GM21526 (cell line): ENCODE results near the gene APPBP2.
"Not testable (repeated sequence)": the region's sequence is repeated elsewhere in the genome, so short reads cannot be mapped to it uniquely, and the experiment has no call there.

Experiments
- ATAC-seq: cut with Tn5 transposase; IDR thresholded peaks from one replicate; pipeline ENCODE4 v1.9.1; 2021; ENCODE audit warnings: moderate library complexity; ENCODE audit not compliant: unreplicated experiment, low FRiP score

Gene APPBP2

DNA sequence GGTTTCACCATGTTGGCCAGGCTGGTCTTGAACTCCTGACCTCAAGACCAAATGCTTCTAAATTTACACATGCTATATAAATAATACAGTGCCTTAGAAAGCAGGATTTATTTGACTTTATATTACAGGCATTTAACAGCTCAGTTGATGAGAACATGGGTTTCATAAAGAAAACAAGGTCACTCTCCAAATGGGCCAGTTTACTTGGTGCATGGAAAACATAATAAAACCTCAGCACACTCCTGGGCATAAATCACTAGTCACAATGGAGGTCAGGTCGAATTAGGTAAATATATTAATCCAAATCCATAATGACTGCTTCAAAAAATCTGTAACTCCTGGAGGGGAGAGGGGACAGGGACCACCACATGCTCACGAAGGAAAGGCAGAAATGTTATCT is 24.5 kb downstream of the APPBP2 start:
- ATAC-seq = no peak

DNA sequence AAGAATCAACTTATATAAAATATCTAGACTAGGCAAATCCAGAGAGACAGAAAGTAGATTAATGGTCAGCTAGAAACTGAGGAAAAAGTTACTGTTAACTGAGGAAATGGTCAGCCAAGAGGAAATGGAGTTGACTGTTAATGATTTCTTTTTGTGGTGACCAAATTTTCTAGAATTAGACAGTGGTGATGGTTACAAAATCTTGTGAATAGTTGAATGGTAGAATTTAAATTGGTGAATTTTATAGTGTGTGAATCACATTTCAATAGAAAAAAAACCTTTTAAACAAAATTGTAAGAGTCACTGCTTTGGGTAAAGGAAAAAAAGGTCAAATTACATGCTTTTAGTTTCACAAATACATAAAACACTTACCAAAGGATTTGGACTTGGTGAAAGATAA is 30.0 kb downstream of the APPBP2 start:
- ATAC-seq = no peak

DNA sequence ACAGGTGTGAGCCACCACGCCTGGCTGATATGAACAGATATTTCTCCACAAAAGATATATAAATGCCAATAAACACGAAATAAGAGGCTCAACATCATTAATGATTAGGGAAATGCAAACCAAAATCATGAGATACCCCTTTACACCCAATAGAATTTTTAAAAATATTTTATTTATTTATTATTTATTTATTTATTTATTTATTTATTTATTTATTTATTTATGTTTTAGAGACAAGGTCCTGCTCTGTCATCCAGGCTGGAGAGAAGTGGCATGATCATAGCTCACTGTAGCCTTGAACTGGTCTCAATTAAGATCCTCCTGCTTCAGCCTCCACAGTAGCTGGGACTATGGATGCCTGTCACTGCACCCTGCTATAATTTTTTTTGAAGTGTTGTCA is 30.8 kb downstream of the APPBP2 start:
- no peak for ATAC-seq

DNA sequence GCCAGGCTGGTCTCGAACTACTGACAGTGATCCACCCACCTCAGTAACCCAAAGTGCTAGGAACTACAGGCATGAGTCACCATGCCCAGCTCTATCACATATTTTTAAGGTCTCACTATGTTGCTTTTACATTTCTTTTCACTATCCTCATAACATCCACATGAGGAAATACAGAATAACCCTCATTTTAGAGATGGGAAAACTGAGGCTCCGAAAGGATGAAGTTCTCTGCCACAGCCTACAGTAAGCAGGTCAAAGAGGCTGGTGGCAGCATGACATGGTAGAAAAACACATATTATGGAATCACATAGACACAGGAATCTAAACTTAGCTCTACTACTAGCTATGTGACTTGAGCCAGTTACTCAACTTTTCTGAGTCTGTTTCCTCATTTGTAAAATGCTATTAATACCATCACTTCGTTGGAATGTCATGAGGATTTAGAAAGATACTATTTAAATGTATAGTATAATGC is 32.2 kb downstream of the APPBP2 start:
- no peak for ATAC-seq

DNA sequence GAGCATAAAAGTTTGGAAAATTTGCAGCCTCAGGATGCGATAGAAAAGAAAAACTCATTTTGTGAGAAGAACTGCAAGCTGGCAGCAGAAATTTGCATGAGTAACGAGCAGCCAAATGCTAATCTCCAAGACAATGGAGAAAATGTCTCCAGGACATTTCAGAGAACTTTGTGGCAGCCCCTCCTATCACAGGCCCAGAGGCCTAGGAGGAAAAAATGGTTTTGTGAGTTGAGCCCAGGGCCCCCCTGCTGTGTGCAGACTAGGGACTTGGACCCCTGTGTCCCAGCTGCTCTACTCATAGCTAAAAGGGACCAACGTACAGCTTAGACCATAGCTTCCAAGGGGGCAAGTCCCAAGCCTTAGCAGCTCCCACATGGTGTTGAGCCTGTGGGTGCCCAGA is 34.3 kb downstream of the APPBP2 start:
- ATAC-seq = no peak

DNA sequence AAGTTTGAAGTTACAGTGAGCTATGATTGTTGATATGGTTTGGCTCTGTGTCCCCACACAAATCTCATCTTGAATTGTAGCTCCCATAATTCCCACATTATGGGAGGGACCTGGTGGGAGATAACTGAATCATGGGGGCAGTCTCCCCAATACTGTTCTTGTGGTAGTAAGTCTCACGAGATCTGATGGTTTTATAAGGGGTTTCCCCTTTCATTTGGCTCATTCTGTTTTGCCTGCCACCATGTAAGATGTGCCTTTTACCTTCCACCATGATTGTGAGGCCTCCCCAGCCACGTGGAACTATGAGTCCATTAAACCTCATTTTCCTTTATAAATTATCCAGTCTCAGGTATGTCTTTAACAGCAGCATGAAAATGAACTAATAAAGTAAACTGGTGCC is 35.4 kb downstream of the APPBP2 start:
- not testable (repeated sequence) for ATAC-seq

DNA sequence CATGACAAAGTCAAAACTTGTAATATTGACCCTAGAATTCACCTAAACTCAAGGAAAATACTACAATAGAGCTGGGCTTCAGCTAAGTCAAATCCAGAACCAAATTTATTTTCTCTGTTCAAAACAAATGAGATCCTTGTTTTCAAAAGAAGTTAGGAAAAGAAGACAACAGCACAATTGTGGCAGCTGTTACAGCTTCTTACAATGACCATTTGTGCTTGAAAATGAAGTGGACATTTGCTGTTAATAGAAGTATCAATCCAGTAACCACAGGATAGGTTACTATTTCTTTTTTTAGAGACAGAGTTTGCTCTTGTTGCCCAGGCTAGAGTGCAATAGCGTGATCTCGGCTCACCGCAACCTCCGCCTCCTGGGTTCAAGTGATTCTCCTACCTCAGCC is 44.4 kb downstream of the APPBP2 start:
- no peak for ATAC-seq

DNA sequence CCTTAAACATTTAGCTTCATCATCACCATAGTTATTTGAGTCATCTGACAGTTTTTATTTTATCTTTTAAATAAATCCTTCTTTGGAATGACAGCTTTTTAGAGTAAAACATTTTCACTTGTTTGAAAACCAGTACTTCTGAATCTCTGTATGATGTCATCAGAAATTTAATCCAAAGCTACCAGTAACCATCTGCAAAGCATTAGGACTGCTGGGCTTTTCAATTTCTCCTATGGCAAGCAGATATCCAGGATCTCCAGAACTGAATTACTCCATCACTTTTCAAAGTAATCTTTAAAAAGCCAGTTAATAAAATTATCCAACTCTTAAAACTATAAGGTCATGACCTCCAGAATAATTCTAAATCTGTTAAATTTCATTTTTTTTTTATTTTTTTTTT is 52.3 kb downstream of the APPBP2 start:
- ATAC-seq = no peak

DNA sequence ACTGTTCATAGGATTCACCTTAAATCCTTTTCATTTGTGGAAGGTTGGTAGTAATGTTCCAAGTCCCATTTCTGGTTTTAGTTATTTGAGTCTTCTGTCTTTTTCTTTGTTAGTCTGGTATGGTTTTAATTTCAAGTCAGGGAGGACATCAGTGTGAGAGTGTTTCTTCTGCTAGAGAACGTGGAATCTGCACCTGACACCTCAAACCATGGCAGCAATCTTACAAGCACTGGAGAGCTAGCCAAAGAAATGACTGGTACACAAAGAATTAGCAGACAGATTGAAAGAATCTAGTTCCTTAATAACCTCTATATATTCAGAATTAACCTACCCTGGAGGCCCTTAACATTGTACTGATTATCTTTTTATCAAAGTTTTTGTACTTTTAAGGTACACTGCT is 53.6 kb downstream of the APPBP2 start:
- ATAC-seq = no peak

DNA sequence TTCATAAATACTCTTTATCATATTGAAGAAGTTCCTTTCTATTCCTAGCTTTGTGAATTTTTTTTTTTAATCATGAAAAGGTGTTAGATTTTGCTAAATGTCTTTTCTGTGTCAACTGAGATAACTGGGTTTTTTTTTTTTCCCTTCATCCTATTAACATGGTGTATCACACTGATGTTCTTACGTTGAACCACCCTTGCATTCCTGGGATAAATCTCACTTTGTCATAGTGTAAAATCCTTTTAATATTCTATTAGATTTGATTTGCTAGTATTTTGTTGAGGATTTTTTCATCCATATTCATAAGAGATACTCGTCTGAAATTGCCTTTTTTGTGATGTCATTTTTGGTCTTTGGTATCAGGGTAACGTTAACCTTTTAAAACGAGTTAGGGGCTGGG is 54.6 kb downstream of the APPBP2 start:
- no peak for ATAC-seq

DNA sequence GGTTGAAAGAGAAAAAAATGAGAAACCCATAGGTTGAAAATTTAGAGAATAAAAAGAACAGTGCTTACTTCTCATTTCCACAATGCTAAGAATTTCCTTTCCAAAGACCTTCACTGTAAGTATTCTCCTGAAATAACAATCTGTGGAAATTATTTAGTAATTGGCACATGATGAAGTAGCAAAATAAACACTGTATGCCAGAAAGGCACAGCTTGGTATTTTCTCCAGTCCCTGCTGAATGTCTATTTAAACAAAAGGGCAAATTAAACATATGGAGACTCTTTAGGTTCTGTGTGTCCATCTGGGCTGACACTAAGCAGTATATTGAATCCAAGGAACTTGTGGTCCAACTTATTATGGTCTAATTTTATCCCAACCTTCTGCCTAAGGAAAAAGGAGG is 57.7 kb downstream of the APPBP2 start:
- no peak for ATAC-seq

DNA sequence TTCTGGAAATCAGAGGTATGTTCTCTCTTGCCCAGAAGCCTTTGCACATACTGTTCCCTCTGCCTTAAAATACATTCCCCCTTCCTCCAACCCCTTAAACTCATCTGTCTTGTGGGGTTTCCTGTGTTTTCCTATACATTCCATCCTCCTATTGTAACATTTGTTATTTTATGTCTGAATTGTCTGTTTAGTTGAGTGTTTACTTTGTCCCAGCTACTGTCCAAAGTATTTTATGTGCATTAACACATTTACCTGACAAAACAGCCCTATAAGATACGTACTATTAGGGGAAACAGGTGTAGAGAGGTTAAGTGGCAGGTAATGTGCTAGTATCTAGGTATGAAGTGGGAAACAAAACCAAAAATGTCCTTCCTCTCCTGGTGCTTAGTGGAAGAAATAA is 61.7 kb downstream of the APPBP2 start:
- no peak for ATAC-seq

DNA sequence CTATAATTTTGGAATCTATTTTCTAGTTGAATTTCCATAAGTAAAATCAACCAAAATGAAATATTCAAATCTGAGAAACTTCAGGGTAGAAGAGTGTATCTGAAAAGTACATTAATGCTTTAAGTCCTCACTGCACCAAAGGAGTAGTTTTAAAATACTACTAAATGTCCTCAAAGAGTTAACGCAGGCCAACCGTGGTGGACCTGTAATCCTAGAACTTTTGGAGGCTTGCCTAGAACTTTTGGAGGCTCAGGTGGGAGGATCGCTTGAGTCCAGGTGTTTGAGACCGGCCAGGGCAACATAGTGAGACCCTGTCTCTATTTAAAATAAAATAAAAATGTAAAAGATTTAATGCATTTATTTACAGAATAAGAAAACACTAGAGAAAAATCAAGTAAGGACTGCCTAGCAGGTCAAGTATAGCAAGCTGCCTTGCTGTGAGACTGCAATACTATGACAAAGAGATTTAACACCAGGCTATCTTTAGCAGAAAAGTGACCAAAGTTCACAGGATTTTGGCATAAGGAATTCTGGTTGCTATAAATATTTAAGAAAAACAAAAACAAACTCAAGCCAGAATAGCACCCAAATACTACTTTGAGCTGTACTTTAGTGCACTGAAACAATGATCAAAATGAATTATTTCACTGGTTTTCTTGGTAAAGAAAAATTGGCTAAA is 62.7 kb downstream of the APPBP2 start:
- no peak for ATAC-seq

DNA sequence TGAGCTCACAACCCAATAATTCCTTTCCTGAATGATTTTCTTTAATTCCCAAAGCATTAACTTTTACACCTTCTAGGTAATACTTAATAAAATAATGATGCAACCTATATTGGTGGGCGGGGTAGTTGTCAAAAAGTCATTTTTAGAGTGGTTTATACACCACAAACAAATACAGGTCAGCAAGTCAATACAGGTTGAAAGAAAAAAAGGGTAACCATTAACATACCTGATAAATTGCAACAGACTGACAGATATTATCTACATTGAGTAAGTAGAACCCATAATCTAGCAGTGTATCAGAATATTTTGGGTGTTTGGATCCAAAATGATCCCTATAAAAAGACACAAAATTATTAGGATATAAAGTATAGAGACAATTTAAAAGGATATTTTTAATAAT is 64.5 kb downstream of the APPBP2 start:
- no peak for ATAC-seq

DNA sequence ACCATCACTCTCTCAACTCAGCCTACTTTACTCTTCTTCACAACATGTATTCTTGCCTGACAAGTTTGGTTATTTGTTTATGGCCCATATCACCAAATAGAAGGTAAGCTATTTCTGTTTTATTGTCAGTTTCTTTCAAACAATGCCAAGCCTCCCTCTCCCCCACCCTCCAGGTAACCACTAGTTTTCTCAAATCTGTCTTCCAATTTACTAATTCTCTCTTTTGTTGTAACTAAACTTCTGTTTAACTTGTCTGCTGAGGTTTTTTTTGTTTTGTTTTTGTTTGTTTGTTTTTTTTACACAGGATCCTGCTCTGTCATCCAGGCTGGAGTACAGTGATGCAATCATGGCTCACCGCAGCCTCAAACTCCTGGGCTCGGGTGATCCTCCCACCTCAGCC is 68.9 kb downstream of the APPBP2 start:
- ATAC-seq = no peak

DNA sequence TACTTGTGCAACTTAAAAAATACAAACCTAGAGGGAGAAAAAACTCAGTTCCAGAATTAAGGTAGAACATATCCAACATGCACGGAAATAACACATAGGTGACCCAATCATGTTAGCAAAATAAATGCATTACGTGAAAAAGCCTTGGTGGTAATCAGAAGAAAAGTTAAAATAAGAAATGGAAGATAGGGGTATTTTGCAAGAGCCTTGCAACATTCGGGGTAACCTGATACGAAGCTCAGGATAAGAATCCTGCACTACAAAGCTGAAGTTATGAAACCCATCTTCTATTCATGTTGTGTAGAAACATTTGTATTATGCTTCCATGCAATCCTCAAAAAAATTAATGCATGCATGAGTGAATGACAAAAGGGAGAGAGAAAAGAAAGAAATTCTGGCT is 70.7 kb downstream of the APPBP2 start:
- ATAC-seq = no peak

DNA sequence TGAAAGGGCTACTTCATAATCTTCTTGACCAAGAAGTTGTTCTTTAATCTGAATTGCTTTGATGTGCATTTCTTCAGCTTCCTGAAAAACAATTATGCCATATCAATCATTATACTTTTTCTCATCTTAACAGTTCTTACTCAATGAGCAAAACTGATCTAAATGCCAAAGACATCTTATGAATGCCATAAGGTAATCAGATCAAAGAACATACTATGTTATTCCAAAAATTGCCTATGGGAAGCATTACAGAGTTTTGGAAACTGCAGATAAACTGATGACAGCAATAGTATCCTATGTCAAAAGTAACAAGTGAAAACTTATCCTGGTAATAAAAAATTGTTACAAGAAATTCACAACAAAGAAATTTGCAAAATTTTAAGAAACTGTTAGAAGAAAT is 74.1 kb downstream of the APPBP2 start:
- ATAC-seq = no peak

DNA sequence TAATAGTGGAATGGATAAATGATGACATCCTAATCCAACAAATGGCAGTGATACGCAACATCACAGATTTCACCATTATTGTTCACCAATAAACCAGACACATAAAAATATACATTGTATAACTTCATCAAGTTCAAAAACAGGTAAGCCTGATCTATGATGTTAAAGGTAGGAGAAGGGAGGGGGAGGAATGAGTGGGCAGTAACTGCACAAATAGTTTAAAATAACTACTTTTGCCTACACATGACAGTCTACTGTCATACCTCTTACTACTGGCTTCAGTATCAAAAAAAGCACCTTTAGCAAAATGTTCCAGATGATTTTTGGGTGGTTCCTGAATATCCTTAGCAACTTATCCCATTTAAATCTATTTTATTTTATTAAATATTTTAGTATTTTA is 75.0 kb downstream of the APPBP2 start:
- no peak for ATAC-seq

DNA sequence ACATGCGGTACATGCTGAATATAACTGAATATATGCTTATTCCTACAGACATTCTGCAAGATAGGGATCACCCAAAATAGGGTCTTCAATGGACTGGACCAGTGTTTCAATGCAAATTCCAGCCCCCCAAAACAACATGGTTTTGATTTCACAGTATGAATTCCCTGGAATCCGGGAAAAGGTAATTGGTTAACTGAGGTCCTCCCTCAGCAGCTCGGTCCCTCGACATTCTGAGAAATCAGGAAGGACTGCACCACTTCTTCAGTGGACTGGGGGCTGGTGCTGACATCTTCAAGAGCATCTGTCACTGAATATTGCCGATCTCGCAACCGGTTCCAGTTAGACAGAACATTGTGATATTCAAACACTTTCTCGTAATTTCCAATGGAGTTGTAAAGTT is 78.7 kb downstream of the APPBP2 start:
- ATAC-seq = no peak

DNA sequence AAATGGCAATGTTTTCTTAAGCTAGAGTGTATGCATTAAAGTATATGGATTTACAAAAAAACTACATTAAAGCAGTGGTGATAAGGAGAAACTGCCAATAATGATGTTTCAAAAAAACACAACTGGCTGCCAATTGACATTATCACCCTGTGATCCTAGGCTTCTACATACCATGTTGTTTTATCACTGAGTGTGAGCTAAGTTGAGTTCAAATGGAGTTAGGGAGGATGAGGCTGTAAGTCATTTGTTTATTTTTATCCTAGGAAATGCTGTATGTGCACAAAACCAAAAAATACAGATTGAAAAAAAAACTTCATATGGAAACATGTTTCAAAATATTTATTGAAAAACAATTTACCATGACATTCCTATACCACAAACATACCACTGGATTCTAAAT is 80.9 kb downstream of the APPBP2 start:
- no peak for ATAC-seq

DNA sequence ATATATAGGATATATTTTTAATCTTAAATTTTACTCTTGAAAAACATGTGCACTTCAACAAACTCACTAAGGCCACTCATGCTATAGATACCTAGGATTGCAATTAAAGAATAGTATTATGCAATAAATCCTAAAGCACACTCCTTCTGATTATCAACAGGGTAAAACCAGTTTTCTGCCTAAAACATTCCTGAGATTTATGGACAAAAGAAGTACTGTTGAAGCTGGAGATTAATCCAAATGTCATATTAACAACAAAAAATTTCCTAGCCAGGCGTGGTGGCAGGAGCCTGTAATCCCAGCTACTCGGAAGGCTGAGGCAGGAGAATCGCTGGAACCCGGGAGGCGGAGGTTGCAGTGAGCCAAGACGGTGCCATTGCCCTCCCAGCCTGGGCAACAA is 82.3 kb downstream of the APPBP2 start:
- ATAC-seq = no peak

DNA sequence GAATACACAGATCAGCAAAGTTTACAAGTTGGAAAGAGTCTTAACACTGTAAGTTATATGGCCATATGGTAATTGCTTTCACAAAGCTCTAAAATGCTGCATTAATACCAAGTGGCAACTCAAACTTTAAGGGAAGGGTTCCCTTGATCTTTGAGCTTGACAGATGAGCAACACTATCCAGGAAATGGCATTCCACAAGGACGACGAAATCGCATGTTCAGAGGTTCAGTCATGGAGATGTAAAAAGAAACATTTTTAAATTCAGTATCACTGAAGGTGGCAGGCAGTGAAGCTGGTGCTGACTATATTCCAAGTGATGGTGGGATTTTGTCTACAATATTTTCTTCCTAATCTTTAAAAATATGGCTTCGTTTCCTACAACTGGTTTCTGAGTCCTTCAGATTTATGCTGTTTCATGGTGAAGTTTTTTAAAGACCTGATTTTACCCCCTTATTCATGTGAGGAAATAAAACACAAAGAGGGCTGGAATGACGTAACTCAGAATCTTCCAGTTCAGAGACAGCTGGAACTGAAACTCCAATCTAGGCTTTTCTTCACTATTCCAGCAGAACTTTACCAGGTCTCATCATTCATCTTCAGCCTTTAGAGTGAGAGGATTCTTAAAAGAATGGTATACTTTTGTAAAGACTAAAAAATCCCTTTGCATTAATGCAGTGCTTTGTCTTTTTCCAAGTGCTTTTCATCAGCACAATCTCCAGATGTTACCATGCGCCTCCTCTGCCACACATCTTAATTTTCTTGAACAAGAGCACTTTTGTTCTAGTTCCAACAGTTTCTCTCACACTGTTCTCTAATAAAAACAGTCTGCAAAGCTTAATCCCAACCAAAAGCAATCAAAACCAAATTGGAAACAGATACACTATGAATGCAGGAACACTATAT is 83.5 kb downstream of the APPBP2 start:
- ATAC-seq = no peak
